ENCODE data around the gene SDC1. TPM values are rescaled to one million over a fixed set of nuclear protein-coding genes. Genes with fewer than 3 reads are reported as not detected.
"Not testable (repeated sequence)": the region's sequence is repeated elsewhere in the genome, so short reads cannot be mapped to it uniquely, and the experiment has no call there.

The SDC1 gene
- total and polyA plus RNA-seq, 2 donors from 2014 or later, result 206 to 266 TPM

DNA sequence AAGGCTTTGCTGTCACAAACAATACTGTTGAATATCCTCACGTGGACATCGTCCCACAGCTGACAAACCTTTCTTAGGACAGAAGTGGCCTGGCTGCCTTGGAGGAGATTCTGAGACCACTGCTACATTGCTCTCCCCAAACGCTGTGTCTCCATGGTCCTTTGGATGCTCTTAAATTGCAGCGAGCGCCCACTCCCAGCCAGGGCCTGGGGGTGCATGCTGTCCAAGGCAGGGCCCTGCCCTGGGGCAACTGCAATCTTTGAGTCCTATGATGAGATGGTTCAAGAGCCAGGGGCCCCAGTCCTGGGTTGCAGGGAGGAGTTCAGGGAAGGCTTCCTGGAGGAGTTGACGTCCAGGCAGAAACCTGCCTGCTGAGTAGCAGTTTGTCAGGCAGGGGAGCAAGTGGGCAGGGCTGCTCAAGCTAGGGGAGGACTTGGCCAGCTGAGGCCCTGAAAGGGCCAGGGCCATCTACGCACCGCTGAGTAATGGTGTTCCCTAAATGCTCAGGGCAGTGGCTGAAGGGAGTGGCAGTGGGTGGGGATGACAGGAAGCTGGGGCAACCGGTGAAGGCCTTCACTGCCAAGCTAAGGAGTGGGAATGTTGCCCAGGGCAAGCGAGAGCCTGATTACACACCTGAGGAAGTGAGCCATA lies 10.8 kb upstream of the SDC1 start:
- Histone ChIP-seq H3K27ac (ENCODE audit: low read depth in 2 of 2, low read length in 2 of 2) (no peak overlapping the region), H3K27me3 (ENCODE audit: control insufficient read depth, insufficient read depth, low read length) (no peaks in the 10 kb centered on the region), H3K4me3 (ENCODE audit: low read length in 3 of 3) (no peak overlapping the region), H3K36me3 (ENCODE audit: control insufficient read depth in 2 of 3, insufficient read depth in 3 of 3, low read length in 3 of 3) (no peaks in the 10 kb centered on the region), H3K4me1 (ENCODE audit: control insufficient read depth in 2 of 3, insufficient read depth in 2 of 3, low read depth in 1 of 3, low read length in 3 of 3) (peaks cover 0 to 3% (median 0%) of the 10 kb centered on the region in 3 donors), H3K9ac (ENCODE audit: low read length in 3 of 3) (no peak overlapping the region), H3K9me3 (ENCODE audit: control insufficient read depth in 2 of 3, insufficient read depth in 1 of 3, low read length in 3 of 3) (no peaks in the 10 kb centered on the region)
- FAIRE-seq (no peak), DNase-seq (peak in 2 of 5 donors; percentile 22 to 90)
- no peak for TF ChIP-seq CTCF (IDR thresholded peaks at IDR 0.05; ENCODE audit: borderline replicate concordance, extremely low read depth, insufficient read depth)
- intact Hi-C loops (cut with DNase I), result no loop called here

GRCh38 chr2:20234597-20234996 lies 9.7 kb upstream of the SDC1 start:
- H3K36me3 ChIP-seq (ENCODE audit: control insufficient read depth in 2 of 3, insufficient read depth in 3 of 3, low read length in 3 of 3); H3K9me3 ChIP-seq (ENCODE audit: control insufficient read depth in 2 of 3, insufficient read depth in 1 of 3, low read length in 3 of 3); H3K4me3 ChIP-seq (ENCODE audit: low read length in 3 of 3); H3K4me1 ChIP-seq (ENCODE audit: control insufficient read depth in 2 of 3, insufficient read depth in 2 of 3, low read depth in 1 of 3, low read length in 3 of 3); FAIRE-seq; H3K27ac ChIP-seq (ENCODE audit: low read depth in 2 of 2, low read length in 2 of 2); DNase-seq; intact Hi-C loops (cut with DNase I); H3K9ac ChIP-seq (ENCODE audit: low read length in 3 of 3); H3K27me3 ChIP-seq (ENCODE audit: control insufficient read depth, insufficient read depth, low read length): not testable (repeated sequence)

- no peak for FAIRE-seq
- H3K27me3 ChIP-seq (ENCODE audit: control insufficient read depth, insufficient read depth, low read length), result no peaks in the 10 kb centered on the region
- no peak overlapping the region for H3K9ac ChIP-seq (ENCODE audit: low read length in 3 of 3)
- no peaks in the 10 kb centered on the region for H3K36me3 ChIP-seq (ENCODE audit: control insufficient read depth in 2 of 3, insufficient read depth in 3 of 3, low read length in 3 of 3)
- peaks cover 0 to 3% (median 0%) of the 10 kb centered on the region in 3 donors for H3K4me1 ChIP-seq (ENCODE audit: control insufficient read depth in 2 of 3, insufficient read depth in 2 of 3, low read depth in 1 of 3, low read length in 3 of 3)
- H3K27ac ChIP-seq (ENCODE audit: low read depth in 2 of 2, low read length in 2 of 2), result no peak overlapping the region
- peak in 2 of 5 donors; percentile 21 to 31 for DNase-seq
- intact Hi-C loops (cut with DNase I), result no loop called here
- H3K4me3 ChIP-seq (ENCODE audit: low read length in 3 of 3), result no peak overlapping the region
- TF ChIP-seq CTCF (IDR thresholded peaks at IDR 0.05; ENCODE audit: borderline replicate concordance, extremely low read depth, insufficient read depth), result no peak
- no peaks in the 10 kb centered on the region for H3K9me3 ChIP-seq (ENCODE audit: control insufficient read depth in 2 of 3, insufficient read depth in 1 of 3, low read length in 3 of 3)
Measured at GRCh38 chr2:20232837-20233207, 7.9 kb upstream of the SDC1 start.

DNA sequence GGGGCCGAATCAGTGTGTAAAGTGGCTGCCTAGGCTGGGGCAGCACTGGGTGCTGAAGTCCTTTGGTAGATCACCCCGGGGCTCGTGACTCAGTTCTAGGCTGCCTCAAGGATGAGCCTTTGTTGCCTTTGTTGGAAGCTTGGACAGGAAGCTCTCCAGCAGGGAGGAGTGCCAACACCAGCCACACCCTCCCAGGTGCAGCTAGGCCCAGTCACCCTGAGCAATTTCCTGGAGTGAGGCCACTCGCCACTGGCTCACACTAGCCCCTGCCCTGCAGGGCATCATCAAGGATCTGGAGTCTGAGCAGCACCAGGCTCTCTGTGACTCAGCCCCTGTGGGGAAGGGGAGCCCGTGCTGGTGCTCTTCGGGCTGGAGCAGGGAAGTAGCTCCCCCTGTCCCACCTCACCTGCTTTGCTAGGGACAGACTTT lies 6.7 kb upstream of the SDC1 start:
- Histone ChIP-seq H3K27ac (ENCODE audit: low read depth in 2 of 2, low read length in 2 of 2) (no peak overlapping the region), H3K27me3 (ENCODE audit: control insufficient read depth, insufficient read depth, low read length) (no peaks in the 10 kb centered on the region), H3K9me3 (ENCODE audit: control insufficient read depth in 2 of 3, insufficient read depth in 1 of 3, low read length in 3 of 3) (no peaks in the 10 kb centered on the region), H3K4me3 (ENCODE audit: low read length in 3 of 3) (no peak overlapping the region), H3K9ac (ENCODE audit: low read length in 3 of 3) (no peak overlapping the region), H3K4me1 (ENCODE audit: control insufficient read depth in 2 of 3, insufficient read depth in 2 of 3, low read depth in 1 of 3, low read length in 3 of 3) (peaks cover 0 to 3% (median 0%) of the 10 kb centered on the region in 3 donors), H3K36me3 (ENCODE audit: control insufficient read depth in 2 of 3, insufficient read depth in 3 of 3, low read length in 3 of 3) (no peaks in the 10 kb centered on the region)
- TF ChIP-seq CTCF (IDR thresholded peaks at IDR 0.05; ENCODE audit: borderline replicate concordance, extremely low read depth, insufficient read depth), result no peak
- no peak for FAIRE-seq
- intact Hi-C loops (cut with DNase I), result no loop called here
- DNase-seq, result peak in 4 of 5 donors; percentile 9 to 93 (median 32)

Measured in kidney (tissue), 14 donors.